ACC112 (cell line): ENCODE data around the gene NADK.
A peak's percentile ranks its signal among the peaks of the same experiment; 100 is the strongest.
"Not testable (repeated sequence)": the region's sequence is repeated elsewhere in the genome, so short reads cannot be mapped to it uniquely, and the experiment has no call there.

Source experiments
- H2AFZ ChIP-seq: fragments of 200-600 bp; sonication (generic); one replicate; pipeline ENCODE4 v1.6.0; 2017; ENCODE audit warnings: antibody characterized with exemption, low read length; ENCODE audit not compliant: unreplicated experiment
- H3K27ac ChIP-seq: fragments of 200-600 bp; sonication (generic); 2 replicates; pipeline ENCODE4 v1.5.1; 2014; ENCODE audit warnings: low read depth, mild to moderate bottlenecking, antibody characterized with exemption, low read length, moderate library complexity
- H3K27me3 ChIP-seq: fragments of 200-600 bp; sonication (generic); 2 replicates; pipeline ENCODE4 v1.6.1; 2014; ENCODE audit warnings: mild to moderate bottlenecking, antibody characterized with exemption, low read length, moderate library complexity, mixed read lengths; ENCODE audit not compliant: insufficient read depth
- H3K36me3 ChIP-seq: fragments of 200-600 bp; sonication (generic); 2 replicates; pipeline ENCODE4 v1.6.1; 2016; ENCODE audit warnings: mild to moderate bottlenecking, antibody characterized with exemption, low read length, moderate library complexity, mixed read lengths; ENCODE audit not compliant: insufficient read depth
- H3K4me1 ChIP-seq: fragments of 200-600 bp; sonication (generic); one replicate; pipeline ENCODE4 v1.6.1; 2016; ENCODE audit warnings: low read length, mixed read lengths; ENCODE audit not compliant: insufficient read depth, unreplicated experiment, control insufficient read depth
- H3K4me3 ChIP-seq: fragments of 200-600 bp; sonication (generic); 2 replicates; pipeline ENCODE4 v1.5.1; 2014; ENCODE audit warnings: mild to moderate bottlenecking, low read depth, low read length
- H3K79me2 ChIP-seq: fragments of 200-600 bp; sonication (generic); one replicate; pipeline ENCODE4 v1.6.0; 2016; ENCODE audit warnings: low read length; ENCODE audit not compliant: control insufficient read depth, unreplicated experiment, insufficient read depth

Gene NADK

DNA sequence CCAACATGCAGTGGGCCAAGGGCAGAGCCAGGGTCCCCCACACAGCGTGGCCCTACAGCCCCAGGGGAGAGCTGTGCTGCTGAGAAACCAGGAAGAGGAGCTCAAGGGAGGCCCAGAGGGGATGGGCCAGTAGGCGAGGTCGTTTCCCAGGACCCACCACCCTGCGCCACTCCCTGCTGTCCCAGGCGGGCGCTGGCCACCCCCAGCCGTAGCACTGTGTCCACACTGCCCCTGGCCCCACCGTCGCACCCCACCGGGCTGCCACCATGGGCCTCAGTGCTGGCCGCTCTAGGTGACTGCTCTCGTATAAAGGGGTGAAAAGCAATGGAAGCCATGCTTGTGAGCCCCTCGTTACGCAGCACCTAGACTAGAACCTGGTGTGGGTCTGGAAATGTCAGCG is 22.4 kb downstream of the NADK start:
- H3K79me2 ChIP-seq, result peaks cover 13% of the 10 kb centered on the region
- no peaks in the 10 kb centered on the region for H3K4me1 ChIP-seq
- H3K4me3 ChIP-seq, result no peak overlapping the region
- H3K27me3 ChIP-seq, result no peaks in the 10 kb centered on the region
- H3K36me3 ChIP-seq, result no peaks in the 10 kb centered on the region
- H2AFZ ChIP-seq, result no peak overlapping the region
- H3K27ac ChIP-seq, result no peak overlapping the region

- no peak overlapping the region for H2AFZ ChIP-seq
- H3K36me3 ChIP-seq, result no peaks in the 10 kb centered on the region
- no peaks in the 10 kb centered on the region for H3K4me1 ChIP-seq
- H3K79me2 ChIP-seq, result peaks cover 11% of the 10 kb centered on the region
- H3K27ac ChIP-seq, result no peak overlapping the region
- no peaks in the 10 kb centered on the region for H3K27me3 ChIP-seq
- no peak overlapping the region for H3K4me3 ChIP-seq
These were observed 22.8 kb downstream of the NADK start for GRCh38 chr1:1755426-1755825.

- Histone ChIP-seq H3K27me3 (no peaks in the 10 kb centered on the region), H2AFZ (no peak overlapping the region), H3K4me1 (no peaks in the 10 kb centered on the region), H3K79me2 (peaks cover 8% of the 10 kb centered on the region), H3K4me3 (no peak overlapping the region), H3K36me3 (no peaks in the 10 kb centered on the region), H3K27ac (no peak overlapping the region)
These were observed 24.0 kb downstream of the NADK start for GRCh38 chr1:1754051-1754815.

DNA sequence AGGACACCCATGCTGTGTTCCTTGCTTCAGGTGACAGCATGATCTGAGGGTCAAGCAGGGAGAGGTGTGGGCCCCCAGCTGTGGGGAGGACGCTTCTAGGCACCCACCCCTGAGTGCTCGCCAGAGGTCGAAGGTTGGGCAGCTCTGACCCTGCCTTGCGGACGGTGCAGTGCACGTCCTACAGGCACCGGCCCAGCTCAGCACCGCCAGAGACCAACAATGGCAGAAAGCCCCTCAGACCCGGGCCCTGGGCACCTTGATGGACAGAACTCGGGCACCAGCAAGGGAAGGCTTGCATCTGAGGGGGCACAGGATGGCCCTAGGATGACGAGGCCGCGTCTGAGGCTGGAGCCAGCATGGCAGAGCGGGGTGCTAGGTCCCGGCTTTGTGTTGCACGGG is 24.7 kb downstream of the NADK start:
- Histone ChIP-seq H3K36me3 (no peaks in the 10 kb centered on the region), H3K27ac (no peak overlapping the region), H2AFZ (no peak overlapping the region), H3K4me3 (no peak overlapping the region), H3K27me3 (no peaks in the 10 kb centered on the region), H3K79me2 (peaks cover 8% of the 10 kb centered on the region), H3K4me1 (no peaks in the 10 kb centered on the region)

- no peaks in the 10 kb centered on the region for H3K4me1 ChIP-seq
- no peak overlapping the region for H3K27ac ChIP-seq
- no peak overlapping the region for H2AFZ ChIP-seq
- H3K79me2 ChIP-seq, result peaks cover 1% of the 10 kb centered on the region
- H3K36me3 ChIP-seq, result no peaks in the 10 kb centered on the region
- no peak overlapping the region for H3K4me3 ChIP-seq
- H3K27me3 ChIP-seq, result no peaks in the 10 kb centered on the region
These were observed 25.3 kb downstream of the NADK start for GRCh38 chr1:1752636-1753606.

- Histone ChIP-seq H3K4me1 (no peaks in the 10 kb centered on the region), H3K79me2 (no peaks in the 10 kb centered on the region), H2AFZ (no peak overlapping the region), H3K27ac (no peak overlapping the region), H3K36me3 (no peaks in the 10 kb centered on the region), H3K4me3 (no peak overlapping the region), H3K27me3 (no peaks in the 10 kb centered on the region)
These were observed 26.1 kb downstream of the NADK start for GRCh38 chr1:1752190-1752589.

GRCh38 chr1:1749941-1750340 is 28.3 kb downstream of the NADK start:
- H3K27me3 ChIP-seq, H2AFZ ChIP-seq, H3K36me3 ChIP-seq, H3K27ac ChIP-seq, H3K4me3 ChIP-seq, H3K79me2 ChIP-seq, H3K4me1 ChIP-seq: not testable (repeated sequence)

DNA sequence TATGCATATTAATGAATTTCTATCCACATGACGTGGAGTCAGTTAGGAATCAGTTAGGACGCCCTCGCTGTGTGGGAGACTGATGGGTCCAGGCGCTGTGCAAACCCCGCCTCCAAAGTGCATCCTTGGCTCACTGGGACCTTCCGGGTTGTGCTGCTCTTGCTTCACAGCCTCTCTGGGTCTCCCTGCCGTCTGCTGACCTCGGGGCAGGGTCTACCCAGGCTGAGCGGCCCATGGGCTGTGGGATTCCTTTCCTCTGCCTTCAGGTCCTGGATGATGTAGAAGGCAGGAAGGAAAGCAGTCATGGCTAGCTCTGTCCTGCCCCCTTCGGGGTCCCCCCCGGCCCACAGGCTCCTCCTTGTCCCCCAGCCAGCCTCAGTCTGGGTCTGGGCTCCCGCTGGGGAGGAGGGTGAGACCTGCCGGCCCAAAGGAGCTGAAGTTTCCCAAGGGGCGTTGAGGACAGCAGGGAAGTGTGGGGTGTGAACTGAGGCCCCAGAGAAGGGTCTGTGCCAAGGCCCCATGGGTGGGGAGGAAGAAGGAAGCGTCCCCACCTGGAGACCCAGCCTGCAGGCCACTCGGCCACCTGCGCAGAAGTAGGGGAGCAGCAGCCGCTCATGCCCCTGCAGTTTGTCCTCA is 29.5 kb downstream of the NADK start:
- Histone ChIP-seq H3K79me2 (no peaks in the 10 kb centered on the region), H3K36me3 (no peaks in the 10 kb centered on the region), H2AFZ (no peak overlapping the region), H3K4me1 (no peaks in the 10 kb centered on the region), H3K4me3 (no peak overlapping the region), H3K27ac (no peak overlapping the region), H3K27me3 (no peaks in the 10 kb centered on the region)

DNA sequence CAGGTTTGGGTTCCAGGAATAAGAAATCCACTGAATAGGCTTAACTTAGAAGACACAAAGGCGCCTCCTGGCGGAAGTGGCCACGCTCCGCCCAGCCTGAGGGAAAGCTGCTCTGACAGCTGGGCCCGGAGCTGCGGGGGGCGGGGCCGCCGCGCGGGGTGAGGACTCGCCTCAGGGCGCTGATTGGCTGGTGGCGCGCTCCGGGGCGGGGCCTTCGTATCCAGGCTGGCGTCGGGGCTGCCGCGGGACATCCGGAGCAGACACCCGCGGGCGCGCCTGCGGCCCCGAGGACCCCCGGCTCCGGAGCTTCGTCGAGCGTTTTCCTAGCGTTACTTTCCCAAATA is 31.7 kb downstream of the NADK start:
- not testable (repeated sequence) for H3K79me2 ChIP-seq, H3K4me3 ChIP-seq, H2AFZ ChIP-seq, H3K27ac ChIP-seq, H3K27me3 ChIP-seq, H3K36me3 ChIP-seq, H3K4me1 ChIP-seq

- peak overlapping the region; percentile 67 for H3K27ac ChIP-seq
- H2AFZ ChIP-seq, H3K4me1 ChIP-seq, H3K27me3 ChIP-seq, H3K36me3 ChIP-seq, H3K4me3 ChIP-seq, H3K79me2 ChIP-seq: not testable (repeated sequence)
These were observed 32.4 kb downstream of the NADK start for GRCh38 chr1:1745651-1746565.
